Calu3 (cell line): Measurements from ENCODE around the gene FSIP1. TPM values are rescaled to one million over a fixed set of nuclear protein-coding genes. Genes with fewer than 3 reads are reported as not detected.
A peak's percentile ranks its signal among the peaks of the same experiment; 100 is the strongest.

Source experiments
- BruUV-seq: library from RNA; stranded (reverse); fragments of 400-500 nt; replicated peaks from 2 replicates; lab custom pipeline; 2021; lab: Mats Ljungman, UMichigan
- CTCF ChIA-PET: fragments of 300-600 bp; sonication (Branson Sonifier 250); formaldehyde crosslinking; loops from one replicate; lab custom pipeline; 2022; ENCODE audit warnings: antibody characterized with exemption; lab: Charles Lee
- DNase-seq: peaks from one replicate; pipeline ENCODE4 v3.0.0; 2022
- H3K27ac Mint-ChIP-seq: one replicate; pipeline ENCODE4 v1.8.0; 2022; ENCODE audit warnings: mixed read lengths; ENCODE audit not compliant: unreplicated experiment
- H3K27me3 Mint-ChIP-seq: one replicate; pipeline ENCODE4 v1.8.0; 2022; ENCODE audit warnings: mixed read lengths; ENCODE audit not compliant: unreplicated experiment
- H3K36me3 Mint-ChIP-seq: one replicate; pipeline ENCODE4 v1.8.0; 2022; ENCODE audit warnings: mild to moderate bottlenecking, moderate library complexity, mixed read lengths; ENCODE audit not compliant: insufficient read depth, unreplicated experiment
- H3K4me1 Mint-ChIP-seq: one replicate; pipeline ENCODE4 v1.8.0; 2022; ENCODE audit warnings: mild to moderate bottlenecking, low read depth, mixed read lengths; ENCODE audit not compliant: unreplicated experiment
- H3K4me3 Mint-ChIP-seq: one replicate; pipeline ENCODE4 v1.8.0; 2022; ENCODE audit warnings: mild to moderate bottlenecking, low read depth, moderate library complexity, mixed read lengths; ENCODE audit not compliant: unreplicated experiment
- H3K9me3 Mint-ChIP-seq: one replicate; pipeline ENCODE4 v1.8.0; 2022; ENCODE audit warnings: low read depth, mixed read lengths; ENCODE audit not compliant: unreplicated experiment
- intact Hi-C: fragments of 100-400 bp; cut with micrococcal nuclease; formaldehyde crosslinking; loops from one replicate; pipeline ENCODE4 v1.10.0; 2022; ENCODE audit not compliant: unreplicated experiment
- total RNA-seq: library from RNA; stranded (reverse); gene quantifications from 2 replicates; pipeline ENCODE4 v1.2.3, GENCODE V29; 2022
- TF ChIP-seq, protein P1 (sequence below): fragments of 200-600 bp; IDR thresholded peaks from one replicate; pipeline ENCODE4 v1.8.0; 2022; ENCODE audit warnings: antibody characterized with exemption; ENCODE audit not compliant: unreplicated experiment

FSIP1 gene
- total RNA-seq, 1 experiment from 2014 or later = 0.28 TPM

DNA sequence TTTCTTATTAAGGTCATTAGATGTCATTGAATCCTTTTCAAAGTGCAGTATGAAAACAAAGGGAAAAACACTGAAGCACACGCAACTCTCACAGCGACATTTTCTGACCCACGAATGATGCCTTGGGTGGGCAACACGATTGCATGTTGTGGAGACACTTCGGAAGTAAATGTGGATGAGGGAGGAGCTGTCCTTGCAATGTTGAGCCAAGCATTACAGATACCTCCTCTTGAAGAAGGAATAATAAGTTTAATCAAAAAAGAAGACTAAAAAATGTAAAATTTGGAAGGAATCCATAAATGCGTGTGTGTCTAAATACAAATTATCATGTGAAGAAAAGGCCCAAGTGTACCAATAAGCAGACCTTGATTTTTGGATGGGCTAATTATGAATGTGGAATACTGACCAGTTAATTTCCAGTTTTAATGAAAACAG is 184.9 kb downstream of the FSIP1 start:
- no peak for DNase-seq
- CTCF ChIA-PET = no interaction called here
- no peaks in the 10 kb centered on the region for H3K4me1 Mint-ChIP-seq
- H3K9me3 Mint-ChIP-seq = no peaks in the 10 kb centered on the region
- no TSS peak for BruUV-seq
- H3K27ac Mint-ChIP-seq = no peak overlapping the region
- no peaks in the 10 kb centered on the region for H3K27me3 Mint-ChIP-seq
- intact Hi-C loops = loop anchor here (5.0 to 10.0 kb wide), 2 partner anchors 67 to 160 kb away; no protein-coding TSS in a partner anchor
- TF ChIP-seq, protein P1, sequence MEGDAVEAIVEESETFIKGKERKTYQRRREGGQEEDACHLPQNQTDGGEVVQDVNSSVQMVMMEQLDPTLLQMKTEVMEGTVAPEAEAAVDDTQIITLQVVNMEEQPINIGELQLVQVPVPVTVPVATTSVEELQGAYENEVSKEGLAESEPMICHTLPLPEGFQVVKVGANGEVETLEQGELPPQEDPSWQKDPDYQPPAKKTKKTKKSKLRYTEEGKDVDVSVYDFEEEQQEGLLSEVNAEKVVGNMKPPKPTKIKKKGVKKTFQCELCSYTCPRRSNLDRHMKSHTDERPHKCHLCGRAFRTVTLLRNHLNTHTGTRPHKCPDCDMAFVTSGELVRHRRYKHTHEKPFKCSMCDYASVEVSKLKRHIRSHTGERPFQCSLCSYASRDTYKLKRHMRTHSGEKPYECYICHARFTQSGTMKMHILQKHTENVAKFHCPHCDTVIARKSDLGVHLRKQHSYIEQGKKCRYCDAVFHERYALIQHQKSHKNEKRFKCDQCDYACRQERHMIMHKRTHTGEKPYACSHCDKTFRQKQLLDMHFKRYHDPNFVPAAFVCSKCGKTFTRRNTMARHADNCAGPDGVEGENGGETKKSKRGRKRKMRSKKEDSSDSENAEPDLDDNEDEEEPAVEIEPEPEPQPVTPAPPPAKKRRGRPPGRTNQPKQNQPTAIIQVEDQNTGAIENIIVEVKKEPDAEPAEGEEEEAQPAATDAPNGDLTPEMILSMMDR = no peak
- no peak overlapping the region for H3K4me3 Mint-ChIP-seq
- peaks cover 17% of the 10 kb centered on the region for H3K36me3 Mint-ChIP-seq

DNA sequence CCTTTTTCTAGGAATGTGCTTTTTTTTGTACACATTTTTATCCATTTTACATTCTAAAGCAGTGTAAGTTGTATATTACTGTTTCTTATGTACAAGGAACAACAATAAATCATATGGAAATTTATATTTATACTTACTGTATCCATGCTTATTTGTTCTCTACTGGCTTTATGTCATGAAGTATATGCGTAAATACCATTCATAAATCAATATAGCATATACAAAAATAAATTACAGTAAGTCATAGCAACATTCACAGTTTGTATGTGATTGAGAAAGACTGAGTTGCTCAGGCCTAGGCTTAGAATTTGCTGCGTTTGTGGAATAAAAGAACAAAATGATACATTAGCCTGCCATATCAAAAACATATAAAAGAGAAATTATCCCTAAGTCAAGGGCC is 185.3 kb downstream of the FSIP1 start:
- H3K27me3 Mint-ChIP-seq = no peaks in the 10 kb centered on the region
- no peaks in the 10 kb centered on the region for H3K9me3 Mint-ChIP-seq
- H3K4me3 Mint-ChIP-seq = no peak overlapping the region
- H3K27ac Mint-ChIP-seq = no peak overlapping the region
- H3K36me3 Mint-ChIP-seq = peaks cover 17% of the 10 kb centered on the region
- no peak for DNase-seq
- intact Hi-C loops = loop anchor here (5.0 to 10.0 kb wide), 2 partner anchors 67 to 160 kb away; no protein-coding TSS in a partner anchor
- H3K4me1 Mint-ChIP-seq = no peaks in the 10 kb centered on the region
- TF ChIP-seq, protein P1 = no peak
- BruUV-seq = no TSS peak
- CTCF ChIA-PET = no interaction called here

DNA sequence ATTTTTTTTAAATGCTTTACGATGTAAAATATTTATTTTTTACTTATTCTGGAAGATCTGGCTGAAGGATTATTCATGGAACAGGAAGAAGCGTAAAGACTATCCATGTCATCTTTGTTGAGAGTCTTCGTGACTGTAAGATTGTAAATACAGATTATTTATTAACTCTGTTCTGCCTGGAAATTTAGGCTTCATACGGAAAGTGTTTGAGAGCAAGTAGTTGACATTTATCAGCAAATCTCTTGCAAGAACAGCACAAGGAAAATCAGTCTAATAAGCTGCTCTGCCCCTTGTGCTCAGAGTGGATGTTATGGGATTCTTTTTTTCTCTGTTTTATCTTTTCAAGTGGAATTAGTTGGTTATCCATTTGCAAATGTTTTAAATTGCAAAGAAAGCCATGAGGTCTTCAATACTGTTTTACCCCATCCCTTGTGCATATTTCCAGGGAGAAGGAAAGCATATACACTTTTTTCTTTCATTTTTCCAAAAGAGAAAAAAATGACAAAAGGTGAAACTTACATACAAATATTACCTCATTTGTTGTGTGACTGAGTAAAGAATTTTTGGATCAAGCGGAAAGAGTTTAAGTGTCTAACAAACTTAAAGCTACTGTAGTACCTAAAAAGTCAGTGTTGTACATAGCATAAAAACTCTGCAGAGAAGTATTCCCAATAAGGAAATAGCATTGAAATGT is 186.1 kb downstream of the FSIP1 start:
- no peak for DNase-seq
- CTCF ChIA-PET = no interaction called here
- intact Hi-C loops = loop anchor here (5.0 to 10.0 kb wide), 2 partner anchors 68 to 161 kb away; no protein-coding TSS in a partner anchor

DNA sequence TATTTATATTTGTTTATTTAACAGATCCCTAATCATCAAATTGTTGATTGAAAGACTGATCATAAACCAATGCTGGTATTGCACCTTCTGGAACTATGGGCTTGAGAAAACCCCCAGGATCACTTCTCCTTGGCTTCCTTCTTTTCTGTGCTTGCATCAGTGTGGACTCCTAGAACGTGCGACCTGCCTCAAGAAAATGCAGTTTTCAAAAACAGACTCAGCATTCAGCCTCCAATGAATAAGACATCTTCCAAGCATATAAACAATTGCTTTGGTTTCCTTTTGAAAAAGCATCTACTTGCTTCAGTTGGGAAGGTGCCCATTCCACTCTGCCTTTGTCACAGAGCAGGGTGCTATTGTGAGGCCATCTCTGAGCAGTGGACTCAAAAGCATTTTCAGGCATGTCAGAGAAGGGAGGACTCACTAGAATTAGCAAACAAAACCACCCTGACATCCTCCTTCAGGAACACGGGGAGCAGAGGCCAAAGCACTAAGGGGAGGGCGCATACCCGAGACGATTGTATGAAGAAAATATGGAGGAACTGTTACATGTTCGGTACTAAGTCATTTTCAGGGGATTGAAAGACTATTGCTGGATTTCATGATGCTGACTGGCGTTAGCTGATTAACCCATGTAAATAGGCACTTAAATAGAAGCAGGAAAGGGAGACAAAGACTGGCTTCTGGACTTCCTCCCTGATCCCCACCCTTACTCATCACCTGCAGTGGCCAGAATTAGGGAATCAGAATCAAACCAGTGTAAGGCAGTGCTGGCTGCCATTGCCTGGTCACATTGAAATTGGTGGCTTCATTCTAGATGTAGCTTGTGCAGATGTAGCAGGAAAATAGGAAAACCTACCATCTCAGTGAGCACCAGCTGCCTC is 187.1 kb downstream of the FSIP1 start:
- TF ChIP-seq, protein P1 = no peak
- Mint-ChIP-seq H3K4me3 (no peak overlapping the region), H3K36me3 (peaks cover 21% of the 10 kb centered on the region), H3K9me3 (no peaks in the 10 kb centered on the region), H3K27ac (no peak overlapping the region), H3K27me3 (no peaks in the 10 kb centered on the region), H3K4me1 (no peaks in the 10 kb centered on the region)
- no peak for DNase-seq
- CTCF ChIA-PET = interaction anchor here (1.3 kb wide), 1 partner anchor 161 kb away, joined by 3 read pairs; no protein-coding TSS in a partner anchor
- intact Hi-C loops = loop anchor here (5.0 to 10.0 kb wide), 2 partner anchors 69 to 162 kb away; no protein-coding TSS in a partner anchor
- TSS peak; percentile 16 for BruUV-seq

More for the DNA sequence above, 186.1 kb downstream of the FSIP1 start:
- no peaks in the 10 kb centered on the region for H3K9me3 Mint-ChIP-seq
- H3K36me3 Mint-ChIP-seq = peaks cover 17% of the 10 kb centered on the region
- no peaks in the 10 kb centered on the region for H3K4me1 Mint-ChIP-seq
- TF ChIP-seq, protein P1 = no peak
- H3K4me3 Mint-ChIP-seq = no peak overlapping the region
- no peak overlapping the region for H3K27ac Mint-ChIP-seq
- no TSS peak for BruUV-seq
- no peaks in the 10 kb centered on the region for H3K27me3 Mint-ChIP-seq
